Measurements from ENCODE around the gene HCRTR1.

DNA sequence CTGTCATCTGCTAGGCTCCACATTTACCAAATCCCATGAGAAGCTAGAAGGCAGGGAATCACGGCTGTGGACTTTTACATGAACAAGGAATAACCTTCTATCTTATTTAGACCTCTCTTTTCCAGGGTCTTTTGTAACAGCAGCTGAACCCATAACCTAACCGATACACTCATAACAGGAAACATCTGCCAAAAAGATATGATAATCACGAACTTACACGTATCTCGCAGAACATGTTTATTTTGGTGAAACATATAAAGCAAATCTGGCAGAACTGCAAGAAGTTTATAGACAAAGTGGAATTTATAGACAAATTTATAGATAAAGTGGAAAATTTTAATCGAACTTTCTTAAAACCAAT is 20.8 kb upstream of the HCRTR1 start:
- TF ChIP-seq POLR2A (IDR thresholded peaks at IDR 0.05; ENCODE audit: low read depth, low read length) (peak; percentile 52), POLR2AphosphoS5 (IDR thresholded peaks at IDR 0.05; ENCODE audit: insufficient read depth, low read depth, low read length) (peak; percentile 65), EZH2 (IDR thresholded peaks at IDR 0.05; ENCODE audit: borderline replicate concordance, low read depth, low read length, severe bottlenecking) (no peak)
- TF ChIP-seq, protein P1, sequence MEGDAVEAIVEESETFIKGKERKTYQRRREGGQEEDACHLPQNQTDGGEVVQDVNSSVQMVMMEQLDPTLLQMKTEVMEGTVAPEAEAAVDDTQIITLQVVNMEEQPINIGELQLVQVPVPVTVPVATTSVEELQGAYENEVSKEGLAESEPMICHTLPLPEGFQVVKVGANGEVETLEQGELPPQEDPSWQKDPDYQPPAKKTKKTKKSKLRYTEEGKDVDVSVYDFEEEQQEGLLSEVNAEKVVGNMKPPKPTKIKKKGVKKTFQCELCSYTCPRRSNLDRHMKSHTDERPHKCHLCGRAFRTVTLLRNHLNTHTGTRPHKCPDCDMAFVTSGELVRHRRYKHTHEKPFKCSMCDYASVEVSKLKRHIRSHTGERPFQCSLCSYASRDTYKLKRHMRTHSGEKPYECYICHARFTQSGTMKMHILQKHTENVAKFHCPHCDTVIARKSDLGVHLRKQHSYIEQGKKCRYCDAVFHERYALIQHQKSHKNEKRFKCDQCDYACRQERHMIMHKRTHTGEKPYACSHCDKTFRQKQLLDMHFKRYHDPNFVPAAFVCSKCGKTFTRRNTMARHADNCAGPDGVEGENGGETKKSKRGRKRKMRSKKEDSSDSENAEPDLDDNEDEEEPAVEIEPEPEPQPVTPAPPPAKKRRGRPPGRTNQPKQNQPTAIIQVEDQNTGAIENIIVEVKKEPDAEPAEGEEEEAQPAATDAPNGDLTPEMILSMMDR (IDR thresholded peaks at IDR 0.05; ENCODE audit: extremely low read depth in 1 of 2, insufficient read depth in 1 of 2, low read depth in 1 of 2, low read length in 2 of 2), result no peak

Data from endothelial cell of umbilical vein (primary cell).